Measurements from ENCODE around the gene NAALADL2.

- TF ChIP-seq EP300 (IDR thresholded peaks at IDR 0.05) (no peak), POLR2A (IDR thresholded peaks at IDR 0.05) (no peak), POLR2AphosphoS5 (IDR thresholded peaks at IDR 0.05) (no peak)
- TF ChIP-seq, protein P1, sequence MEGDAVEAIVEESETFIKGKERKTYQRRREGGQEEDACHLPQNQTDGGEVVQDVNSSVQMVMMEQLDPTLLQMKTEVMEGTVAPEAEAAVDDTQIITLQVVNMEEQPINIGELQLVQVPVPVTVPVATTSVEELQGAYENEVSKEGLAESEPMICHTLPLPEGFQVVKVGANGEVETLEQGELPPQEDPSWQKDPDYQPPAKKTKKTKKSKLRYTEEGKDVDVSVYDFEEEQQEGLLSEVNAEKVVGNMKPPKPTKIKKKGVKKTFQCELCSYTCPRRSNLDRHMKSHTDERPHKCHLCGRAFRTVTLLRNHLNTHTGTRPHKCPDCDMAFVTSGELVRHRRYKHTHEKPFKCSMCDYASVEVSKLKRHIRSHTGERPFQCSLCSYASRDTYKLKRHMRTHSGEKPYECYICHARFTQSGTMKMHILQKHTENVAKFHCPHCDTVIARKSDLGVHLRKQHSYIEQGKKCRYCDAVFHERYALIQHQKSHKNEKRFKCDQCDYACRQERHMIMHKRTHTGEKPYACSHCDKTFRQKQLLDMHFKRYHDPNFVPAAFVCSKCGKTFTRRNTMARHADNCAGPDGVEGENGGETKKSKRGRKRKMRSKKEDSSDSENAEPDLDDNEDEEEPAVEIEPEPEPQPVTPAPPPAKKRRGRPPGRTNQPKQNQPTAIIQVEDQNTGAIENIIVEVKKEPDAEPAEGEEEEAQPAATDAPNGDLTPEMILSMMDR (IDR thresholded peaks at IDR 0.05) = no peak
These were observed 379.7 kb downstream of the NAALADL2 start for GRCh38 chr3:175238801-175239200.

Data from upper lobe of left lung (tissue), 4 donors.